Non-pigmented ciliary epithelial cell (primary cell): ENCODE data around the gene MAP1LC3B2.

Experiments
- DNase-seq: peaks from one replicate; pipeline ENCODE4 v3.0.0-alpha.2; 2010; ENCODE audit warnings: low read depth

MAP1LC3B2 gene

GRCh38 chr12:116559162-116559935 lies at the start of gene MAP1LC3B2:
Gene MAP1LC3B2, plus strand, starts transcription at chr12:116559381. Its CDS starts 16,562 bp downstream, at chr12:116575943.
- no peak for DNase-seq

GRCh38 chr12:116513944-116514343 lies 45.2 kb upstream of the MAP1LC3B2 start:
- DNase-seq, result no peak

DNA sequence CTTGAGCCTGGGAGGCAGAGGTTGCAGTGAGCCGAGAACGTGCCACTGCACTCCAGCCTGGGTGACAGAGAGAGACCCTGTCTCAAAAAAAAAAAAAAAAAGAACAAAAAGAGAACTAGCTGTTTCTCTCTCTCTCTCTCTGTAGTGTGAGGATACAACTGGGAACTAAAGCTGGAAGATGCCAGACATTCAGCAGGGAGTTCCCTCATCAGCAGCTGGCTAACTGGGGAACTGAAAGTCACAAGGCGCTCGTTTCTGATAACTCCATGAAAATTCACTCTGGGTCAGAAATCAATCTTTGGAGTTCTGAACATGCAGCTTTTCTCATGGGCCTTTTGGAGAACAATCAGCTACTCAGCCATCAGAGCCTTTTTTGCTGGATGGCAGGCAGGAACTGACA lies 43.5 kb upstream of the MAP1LC3B2 start:
- no peak for DNase-seq

DNA sequence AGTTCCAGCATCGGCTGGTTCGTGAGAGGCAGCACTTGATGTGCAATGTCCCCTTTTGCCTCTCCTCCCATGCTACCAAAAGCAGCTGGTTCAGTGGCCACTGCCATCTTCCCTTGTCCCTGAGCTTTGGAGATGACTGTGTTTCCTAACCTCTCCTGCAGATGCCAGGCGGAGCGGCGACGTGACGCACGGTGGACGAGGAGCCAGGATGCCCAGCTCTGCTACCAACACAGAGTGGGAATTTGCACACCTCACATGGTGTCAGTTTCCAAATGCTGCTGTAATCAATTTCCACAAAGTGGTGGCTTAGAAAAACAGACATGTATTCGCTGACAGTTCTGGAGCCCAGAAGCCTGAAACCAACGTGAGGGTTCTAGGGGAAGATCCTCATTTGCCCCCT lies 42.5 kb upstream of the MAP1LC3B2 start:
- DNase-seq, result no peak

- DNase-seq, result no peak
These were observed 41.6 kb upstream of the MAP1LC3B2 start for GRCh38 chr12:116517431-116518045.

DNA sequence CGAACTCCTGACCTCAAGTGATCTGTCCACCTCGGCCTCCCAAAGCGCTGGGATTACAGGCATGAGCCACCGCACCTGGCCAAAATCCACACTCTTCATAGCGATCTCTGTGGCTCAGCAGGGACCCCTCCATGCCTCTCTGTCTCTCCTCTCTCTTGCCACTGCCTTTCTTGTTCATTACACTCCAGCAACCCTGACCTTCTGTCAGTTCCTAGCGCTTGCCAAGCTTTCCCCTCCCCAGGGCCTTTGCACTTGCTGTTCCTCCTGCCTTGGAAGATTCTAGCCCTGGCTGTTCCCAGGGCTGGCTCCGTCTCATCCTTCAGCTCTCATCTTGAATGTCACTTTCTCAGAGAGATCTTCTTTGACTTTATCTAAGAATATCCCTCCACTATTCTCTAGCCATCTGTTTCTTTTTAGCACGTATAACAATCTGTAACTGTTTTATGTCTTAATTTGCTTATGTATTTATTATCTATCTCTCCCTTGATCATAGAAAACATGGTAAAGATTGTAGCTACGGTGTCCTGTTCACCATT lies 38.9 kb upstream of the MAP1LC3B2 start:
- no peak for DNase-seq

- DNase-seq, result no peak
These were observed 38.2 kb upstream of the MAP1LC3B2 start for GRCh38 chr12:116520801-116521471.

DNA sequence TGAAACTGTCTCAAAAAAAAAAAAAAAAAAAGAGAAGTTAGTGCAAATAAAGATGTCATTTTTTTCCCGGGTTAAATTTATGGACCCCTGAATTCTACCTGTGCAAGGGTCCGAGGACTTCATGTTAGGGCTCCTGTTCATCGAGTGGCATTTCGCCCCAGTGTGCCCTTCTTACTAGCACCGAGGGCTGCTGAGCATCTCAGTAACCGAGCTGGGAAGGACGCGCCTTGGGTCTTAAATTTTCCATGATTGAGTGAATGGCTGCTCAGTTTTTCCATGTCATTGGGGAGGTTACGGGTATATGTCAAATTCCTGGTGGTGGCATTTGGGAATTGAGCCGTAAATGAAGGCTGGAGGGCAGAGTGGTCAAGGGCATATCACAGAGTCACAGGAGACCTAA lies 34.9 kb upstream of the MAP1LC3B2 start:
- no peak for DNase-seq

- DNase-seq, result no peak
These were observed 34.2 kb upstream of the MAP1LC3B2 start for GRCh38 chr12:116524964-116525379.

GRCh38 chr12:116525418-116526001 lies 33.7 kb upstream of the MAP1LC3B2 start:
- peak; percentile 70 for DNase-seq

GRCh38 chr12:116528065-116528464 lies 31.1 kb upstream of the MAP1LC3B2 start:
- peak; percentile 76 for DNase-seq

GRCh38 chr12:116528498-116528897 lies 30.7 kb upstream of the MAP1LC3B2 start:
- no peak for DNase-seq

GRCh38 chr12:116529048-116529447 lies 30.1 kb upstream of the MAP1LC3B2 start:
- no peak for DNase-seq

- no peak for DNase-seq
These were observed 29.5 kb upstream of the MAP1LC3B2 start for GRCh38 chr12:116529686-116530085.

DNA sequence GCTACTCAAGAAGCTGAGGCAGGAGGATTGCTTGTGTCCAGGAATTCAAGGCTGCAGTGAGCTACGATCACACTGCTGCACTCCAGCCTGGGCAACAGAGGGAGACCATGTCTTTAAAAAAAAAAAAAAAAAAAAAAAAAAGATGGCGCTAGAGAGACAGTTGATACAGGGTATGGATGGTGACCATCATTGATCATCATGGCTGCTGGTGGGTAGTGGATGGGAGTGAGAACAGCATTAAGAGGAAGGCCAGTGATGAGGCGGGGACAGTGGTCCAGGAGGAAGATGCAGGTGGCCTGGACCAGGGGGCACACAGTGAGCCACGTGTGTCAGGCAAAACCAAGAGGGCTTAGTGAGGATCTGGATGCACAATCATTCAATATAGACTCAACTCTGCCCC lies 26.8 kb upstream of the MAP1LC3B2 start:
- DNase-seq, result no peak

- DNase-seq, result no peak
These were observed 26.2 kb upstream of the MAP1LC3B2 start for GRCh38 chr12:116532986-116533342.

DNA sequence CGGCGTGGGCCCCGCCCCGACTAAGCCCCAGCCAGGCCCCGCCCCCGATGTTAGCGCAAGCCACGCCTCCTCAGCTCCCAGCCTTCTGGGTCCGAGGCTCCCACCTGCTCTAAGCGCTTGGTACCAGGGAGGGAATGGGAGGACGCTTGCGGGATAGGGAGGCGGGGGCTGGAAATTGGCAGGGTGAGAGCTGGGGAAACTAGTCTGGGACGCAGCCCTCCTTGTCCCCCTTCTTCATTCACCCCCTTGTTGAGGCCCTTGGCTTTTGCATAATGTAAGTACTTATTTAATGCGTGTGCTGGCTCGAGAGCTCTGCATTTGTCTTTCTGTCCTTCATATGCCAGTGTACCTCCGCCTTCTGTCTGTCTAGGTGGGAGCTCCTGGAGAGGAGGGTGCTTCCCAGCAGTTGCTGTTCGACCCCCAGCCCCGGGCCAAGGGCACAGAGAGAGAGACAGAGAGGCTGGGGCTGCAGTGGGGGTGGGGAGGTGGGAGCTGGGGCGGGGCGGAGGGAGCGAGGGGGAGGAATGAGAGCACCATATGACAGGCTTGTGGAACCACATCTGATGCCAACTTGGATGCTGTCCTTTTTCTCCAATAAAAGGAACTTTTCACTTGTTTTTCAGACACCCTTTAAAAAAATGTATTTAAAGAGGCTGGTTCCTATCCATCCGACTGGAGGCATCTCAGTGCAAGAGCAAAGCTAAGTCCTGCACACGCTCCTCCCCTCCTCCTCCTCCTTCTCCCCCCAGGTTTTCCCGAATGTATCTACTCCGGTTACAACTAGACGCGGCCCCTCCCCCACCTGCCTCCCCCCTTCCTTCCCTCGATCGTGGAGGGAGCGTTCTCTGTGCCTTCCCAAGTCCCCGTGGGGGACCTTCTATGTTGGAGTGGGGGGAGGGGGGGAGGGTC lies 25.6 kb upstream of the MAP1LC3B2 start:
- no peak for DNase-seq

DNA sequence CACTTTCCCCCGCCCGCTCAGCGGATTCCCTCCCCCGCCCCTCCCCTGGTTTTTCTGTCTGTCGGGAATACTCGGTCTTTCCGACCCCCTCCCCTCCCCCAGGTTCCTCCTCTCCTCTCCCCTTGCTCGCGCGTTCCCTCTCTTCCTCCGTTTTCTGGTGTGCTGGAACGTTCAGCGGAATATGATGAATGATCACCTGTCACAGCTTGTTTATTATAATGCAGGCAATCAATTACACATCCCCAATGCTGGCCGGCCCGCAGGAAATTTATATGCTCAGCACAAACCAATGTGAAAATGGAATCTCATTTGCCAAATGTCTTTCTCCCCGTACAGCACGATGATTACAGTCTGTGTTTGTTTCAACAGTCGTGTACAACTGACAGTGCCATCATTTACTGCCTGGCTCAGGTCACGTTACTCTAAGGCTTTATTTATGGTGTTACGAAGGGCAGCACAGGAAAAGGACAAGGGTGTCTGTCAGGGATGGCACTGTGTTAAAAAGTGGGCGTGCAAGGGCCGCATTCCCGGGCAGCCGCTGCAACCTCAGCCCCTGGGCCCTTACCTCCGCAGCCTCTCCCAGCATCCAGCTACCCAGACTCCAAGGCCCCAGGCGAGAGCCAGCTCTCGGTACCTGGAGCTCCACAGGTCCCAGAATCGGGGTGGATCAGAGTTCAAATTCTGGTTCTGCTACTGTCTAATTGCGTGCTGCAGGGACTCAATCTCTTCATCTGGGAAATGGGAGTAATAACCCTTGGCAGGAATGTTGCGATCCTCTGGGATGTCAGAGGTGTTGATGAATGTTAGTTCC lies 24.7 kb upstream of the MAP1LC3B2 start:
- DNase-seq, result no peak

GRCh38 chr12:116535241-116535640 lies 23.9 kb upstream of the MAP1LC3B2 start:
- no peak for DNase-seq

- no peak for DNase-seq
These were observed 21.9 kb upstream of the MAP1LC3B2 start for GRCh38 chr12:116537101-116537904.
